GDM1 (cell line): Measurements from ENCODE around the gene USP49.

Experiments
- DNase-seq: peaks from one replicate; lab custom pipeline; 2025; lab: John Stamatoyannopoulos, UW

USP49 gene

DNA sequence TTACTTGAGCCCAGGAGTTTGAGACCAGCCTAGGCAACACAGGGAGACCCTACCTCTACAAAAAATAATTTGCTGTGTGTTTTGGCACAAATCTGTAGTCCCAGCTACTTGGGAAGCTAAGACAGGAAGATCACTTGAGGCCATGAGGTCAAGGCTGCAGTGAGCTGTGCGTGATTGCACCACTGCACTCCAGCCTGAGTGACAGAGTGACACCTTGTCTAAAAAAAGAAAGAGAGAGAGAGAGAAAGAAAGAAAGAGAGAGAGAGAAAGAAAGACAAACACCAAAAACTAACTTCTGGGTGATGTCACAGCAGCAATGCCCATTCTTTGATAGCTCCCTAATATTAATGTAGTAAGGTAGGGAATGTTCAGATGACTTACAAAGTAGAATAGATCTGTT, 20.4 kb downstream of the USP49 start:
- DNase-seq = no peak

DNA sequence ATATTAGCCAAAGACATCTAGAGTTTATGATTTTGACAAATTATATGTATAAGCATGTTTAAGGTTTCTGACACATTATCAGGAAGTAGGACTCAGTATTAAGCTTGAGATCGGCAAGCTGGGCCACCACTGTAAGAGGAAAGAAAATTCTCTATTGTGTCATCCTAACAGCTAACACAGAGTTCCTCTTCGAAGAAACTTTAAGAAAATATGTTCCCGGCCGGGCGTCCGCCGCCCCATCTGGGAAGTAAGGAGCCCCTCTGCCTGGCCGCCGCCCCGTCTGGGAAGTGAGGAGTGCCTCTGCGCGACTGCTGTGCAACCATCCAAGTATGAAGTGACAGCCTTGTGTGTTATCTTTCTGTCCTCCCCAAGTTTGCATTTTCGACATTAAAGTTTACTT, 23.0 kb downstream of the USP49 start:
- no peak for DNase-seq

DNA sequence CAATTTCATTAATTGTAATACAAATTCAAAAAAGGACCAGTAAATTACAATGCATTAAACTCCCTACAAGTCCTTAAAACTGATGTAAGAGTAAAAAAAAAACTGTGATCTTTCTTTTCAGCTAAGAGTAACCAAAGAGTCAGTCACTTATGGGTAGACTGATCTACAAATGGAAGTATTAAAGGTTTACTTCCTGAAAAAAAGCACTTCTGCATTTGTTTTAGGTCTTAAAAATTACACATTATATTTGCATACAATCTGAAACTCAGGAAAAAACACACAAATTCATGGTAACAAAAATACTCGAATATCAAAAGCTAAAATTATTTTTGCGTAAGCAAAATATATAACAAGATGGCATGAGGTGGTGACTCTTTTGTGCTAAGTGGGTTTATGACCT, 23.5 kb downstream of the USP49 start:
- DNase-seq = no peak

DNA sequence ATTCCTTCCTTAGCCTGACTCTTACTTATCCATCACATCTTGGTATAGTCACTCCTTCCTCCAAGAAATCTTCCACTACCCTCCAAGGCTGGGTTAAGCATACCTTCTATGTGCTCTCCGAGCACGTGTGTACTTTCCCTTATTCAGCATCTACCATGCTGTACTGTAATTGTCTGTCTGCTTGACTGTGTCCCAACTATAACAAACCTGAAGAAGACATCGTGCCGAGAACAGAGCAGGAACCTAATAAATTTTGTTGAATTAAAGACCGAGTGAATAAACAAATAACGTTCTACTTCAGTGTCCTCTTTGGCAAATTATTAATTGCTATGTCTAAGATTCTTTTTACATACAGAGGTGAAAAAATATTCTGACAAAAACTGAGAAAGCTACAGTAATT, 35.8 kb downstream of the USP49 start:
- DNase-seq = no peak

DNA sequence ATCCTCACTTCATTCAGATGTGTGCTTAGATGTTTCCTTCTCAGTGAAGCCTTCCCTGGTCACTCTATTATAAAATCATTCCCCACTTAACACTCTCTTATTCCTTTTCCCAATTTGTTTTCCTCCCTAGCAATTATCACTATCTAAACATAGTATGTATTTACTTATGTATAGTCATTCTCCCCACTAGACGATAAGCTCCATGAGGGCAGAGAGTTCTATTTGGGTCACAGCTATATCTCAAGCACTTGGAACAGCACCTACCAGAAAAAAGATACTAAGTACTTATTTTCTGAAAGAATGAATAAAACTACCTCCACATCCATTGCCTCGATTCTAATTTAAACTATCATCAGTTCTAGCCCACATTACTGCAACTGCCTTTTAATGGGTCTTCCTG, 36.5 kb downstream of the USP49 start:
- no peak for DNase-seq

DNA sequence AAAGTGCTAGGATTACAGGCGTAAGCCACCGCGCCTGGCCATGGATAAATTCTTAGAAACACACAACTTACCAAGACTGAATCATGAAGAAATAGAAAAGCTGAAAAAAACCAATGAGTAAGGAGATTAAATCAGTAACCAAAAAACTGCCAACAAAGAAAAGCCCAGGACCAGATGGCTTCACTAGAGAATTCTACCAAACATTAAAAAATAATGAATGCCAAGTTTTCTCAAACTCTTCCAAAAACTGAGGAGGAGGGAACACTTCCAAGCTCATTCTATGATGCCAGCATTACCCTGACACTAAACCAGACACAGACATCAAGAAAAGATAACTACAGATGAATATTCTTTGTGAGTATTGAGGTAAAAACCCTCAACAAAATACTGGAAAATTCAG, 44.3 kb downstream of the USP49 start:
- no peak for DNase-seq

DNA sequence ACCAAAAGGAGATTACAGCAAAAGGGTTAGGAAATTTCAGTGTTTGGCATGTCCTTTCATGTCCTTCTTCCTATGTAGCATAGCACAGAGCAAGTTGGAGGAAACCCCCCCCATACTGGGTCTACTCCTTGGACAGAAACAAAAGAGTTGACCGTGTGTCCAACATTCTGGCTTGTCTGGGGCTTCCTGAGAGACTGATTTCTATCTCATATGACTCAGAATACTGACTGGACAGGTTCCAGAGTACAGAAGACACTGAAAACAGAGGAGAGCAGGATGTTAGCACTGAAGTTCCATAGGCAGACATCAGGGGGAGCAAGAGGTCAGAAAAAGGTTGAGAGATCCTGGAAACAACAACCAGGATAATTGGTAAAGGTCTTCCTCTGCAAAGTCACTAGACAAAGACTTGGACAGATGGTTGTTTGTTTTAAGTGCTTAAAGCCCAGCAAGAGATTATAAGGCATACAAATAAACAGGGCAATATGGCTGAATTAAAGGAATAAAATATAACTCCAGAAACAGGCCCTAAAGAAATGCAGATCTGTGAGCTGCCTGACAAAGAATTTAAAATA, 48.4 kb downstream of the USP49 start:
- peak; percentile 60 for DNase-seq

DNA sequence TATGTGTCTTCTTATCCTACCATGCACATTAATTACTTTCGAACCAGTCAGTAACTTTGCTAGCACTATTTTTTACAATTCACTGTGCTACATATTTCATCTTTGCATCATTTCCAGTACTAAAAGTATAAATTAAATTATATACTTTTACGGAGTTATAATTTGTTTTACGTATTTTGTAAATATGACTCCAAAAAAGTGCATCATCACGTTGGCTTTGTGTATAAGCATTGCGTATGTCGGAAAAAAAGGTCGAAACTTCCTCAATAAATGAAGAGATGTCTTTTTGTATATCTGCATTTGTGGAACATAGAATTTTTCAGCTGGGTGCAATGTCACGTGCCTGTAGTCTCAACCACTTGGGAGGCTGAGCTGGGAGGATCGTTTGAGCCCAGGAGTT, 52.0 kb downstream of the USP49 start:
- DNase-seq = no peak

DNA sequence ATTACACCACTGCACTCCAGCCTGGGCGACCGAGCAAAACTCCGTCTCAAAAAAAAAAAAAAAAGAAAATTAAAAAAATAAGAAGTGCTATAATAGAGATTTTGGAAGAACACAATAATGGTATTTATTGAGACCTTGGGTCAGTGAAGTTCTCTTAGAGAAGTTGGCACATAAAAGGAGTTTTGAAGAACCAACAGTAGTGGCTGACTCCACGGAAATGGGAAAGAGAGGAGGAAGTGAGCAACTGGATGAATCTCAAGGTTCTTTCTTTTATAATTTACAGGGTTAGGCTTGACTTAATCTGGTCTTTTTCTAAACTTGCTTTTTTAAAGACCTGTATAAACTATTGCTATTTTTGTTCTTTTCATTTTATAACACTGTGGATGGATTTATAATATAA, 54.8 kb downstream of the USP49 start:
- no peak for DNase-seq

DNA sequence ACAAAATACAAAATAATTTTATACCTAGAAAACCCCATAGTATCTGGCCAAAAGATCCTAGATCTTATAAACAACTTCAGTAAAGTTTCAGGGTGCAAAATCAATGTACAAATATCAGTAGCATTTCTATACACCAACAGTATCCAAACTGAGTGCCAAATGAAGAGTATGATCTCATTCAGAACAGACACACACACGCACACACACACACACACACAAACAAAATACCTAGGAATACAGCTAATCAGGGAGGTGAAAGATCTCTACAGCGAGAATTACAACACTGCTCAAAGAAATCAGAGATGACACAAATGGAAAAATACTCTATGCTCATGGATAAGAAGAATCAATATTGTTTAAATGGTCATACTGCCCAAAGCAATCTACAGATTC, 58.5 kb downstream of the USP49 start:
- DNase-seq = no peak

DNA sequence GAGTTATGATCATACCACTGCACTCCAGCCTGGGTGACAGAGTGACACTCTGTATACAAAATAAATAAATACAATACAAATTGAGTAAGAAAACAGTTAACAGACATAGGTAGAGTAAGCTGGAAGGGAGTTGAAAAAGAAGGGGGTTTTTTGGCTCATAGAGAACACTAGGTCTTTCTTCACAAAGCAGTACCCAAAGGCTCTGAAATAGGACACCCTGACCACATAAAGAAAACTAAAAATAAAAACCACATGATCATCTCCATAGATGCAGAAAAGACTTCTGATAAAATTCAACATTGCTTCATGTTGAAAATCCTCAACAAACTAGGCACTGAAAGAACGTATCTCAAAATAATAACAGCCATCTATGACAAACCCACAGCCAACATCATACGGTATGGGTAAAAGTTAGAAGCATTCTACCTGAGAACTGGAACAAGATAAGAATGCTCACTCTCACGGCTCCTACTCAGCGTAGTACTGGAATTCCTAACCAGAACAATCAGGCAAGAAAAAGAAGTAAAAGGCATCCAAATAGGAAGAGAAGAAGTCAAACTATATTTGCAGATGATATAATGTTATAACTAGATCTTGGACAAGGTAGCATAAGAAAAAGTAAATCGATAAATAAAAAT, 59.0 kb downstream of the USP49 start:
- DNase-seq = no peak

DNA sequence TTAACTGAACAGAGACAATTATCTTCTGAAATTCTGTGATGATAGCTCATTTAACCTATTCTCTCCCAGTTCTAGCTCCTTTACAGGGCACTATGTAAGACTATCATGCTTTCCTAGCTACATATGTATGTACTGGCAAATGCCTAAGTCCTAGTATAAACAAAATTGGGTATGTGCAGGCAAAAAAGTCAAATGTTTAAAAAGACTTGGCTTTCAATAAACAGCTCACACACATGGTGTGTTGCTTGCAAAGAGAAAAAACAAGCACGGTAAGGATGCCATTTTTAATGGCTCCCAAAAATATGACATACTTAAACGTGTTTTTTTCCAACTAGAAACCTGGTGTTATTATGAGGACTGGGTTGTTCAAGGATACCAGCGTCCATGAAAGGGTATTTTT, 62.9 kb downstream of the USP49 start:
- no peak for DNase-seq

DNA sequence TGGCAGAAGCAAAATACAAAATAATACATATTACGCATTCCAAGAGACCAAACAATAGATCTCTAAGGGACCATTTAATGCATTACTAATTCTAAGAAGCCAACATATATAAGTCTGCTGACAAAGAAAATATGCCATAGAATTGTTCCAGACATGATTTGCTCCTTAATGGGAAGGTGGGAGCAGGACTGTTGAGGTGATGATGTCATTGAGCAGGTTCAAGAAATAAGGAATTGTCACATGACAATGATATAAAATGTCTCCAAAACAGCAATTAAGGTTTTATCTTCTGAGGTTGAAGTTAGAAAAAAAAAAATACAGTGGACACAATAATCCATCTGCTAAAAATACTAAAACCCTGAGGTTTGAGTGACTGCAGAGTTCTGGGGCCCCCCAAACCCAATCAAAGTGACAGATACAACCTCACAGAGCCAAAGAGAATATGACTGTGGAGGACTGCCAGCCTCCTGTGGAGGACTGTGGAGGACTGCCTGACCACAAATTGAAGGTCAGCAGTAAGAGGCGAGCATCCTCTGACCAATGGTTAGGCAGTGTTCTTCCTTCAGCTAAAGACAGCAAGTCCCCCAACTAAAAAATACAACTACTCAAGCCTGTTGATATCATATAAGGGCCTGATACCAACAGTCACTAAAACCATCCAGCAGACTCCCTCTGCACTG, 68.7 kb downstream of the USP49 start:
- no peak for DNase-seq

DNA sequence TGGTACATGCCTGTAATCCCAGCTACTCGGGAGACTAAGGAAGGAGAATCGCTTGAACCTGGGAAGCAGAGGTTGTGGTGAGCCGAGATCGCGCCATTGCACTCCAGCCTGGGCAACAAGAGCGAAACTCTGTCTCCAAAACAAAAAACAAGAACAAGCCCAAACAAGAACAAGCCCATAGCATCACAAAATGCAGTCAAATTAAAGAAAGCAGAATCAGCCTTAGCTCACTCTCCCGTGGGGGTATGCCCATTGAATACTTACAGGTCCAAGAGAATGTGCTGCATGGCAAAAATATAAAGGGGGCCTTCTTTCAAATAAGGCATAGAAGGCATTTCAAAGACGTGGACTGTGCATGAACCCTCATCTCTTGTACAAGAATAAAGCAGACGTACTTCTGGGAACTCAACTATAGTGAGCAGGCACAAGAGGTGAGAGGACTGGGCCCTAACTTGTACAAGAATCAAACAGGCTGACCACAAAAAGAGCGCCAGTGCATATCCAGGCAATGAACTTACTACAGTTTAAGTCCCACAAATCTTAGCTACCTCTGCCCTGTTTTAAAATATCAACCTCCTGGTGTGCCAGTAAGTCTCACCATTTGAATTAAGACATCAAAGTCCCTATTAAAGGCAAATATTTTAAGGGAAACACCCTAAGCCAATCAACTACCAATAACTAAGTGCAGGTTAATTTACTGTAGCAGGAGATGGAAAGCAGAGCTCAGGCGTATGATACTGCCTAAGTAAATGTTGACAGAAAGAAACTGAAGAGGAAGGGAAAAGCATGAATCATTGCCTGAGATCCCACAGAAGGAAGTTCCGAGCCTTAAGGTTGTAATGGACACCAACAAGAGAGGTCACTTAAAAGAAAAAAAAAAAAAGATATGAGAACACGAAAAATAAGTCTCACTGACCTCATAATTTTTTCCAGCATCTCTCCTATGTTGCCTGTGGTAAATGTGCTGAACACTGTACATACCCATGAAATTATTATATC, 70.3 kb downstream of the USP49 start:
- DNase-seq = no peak

DNA sequence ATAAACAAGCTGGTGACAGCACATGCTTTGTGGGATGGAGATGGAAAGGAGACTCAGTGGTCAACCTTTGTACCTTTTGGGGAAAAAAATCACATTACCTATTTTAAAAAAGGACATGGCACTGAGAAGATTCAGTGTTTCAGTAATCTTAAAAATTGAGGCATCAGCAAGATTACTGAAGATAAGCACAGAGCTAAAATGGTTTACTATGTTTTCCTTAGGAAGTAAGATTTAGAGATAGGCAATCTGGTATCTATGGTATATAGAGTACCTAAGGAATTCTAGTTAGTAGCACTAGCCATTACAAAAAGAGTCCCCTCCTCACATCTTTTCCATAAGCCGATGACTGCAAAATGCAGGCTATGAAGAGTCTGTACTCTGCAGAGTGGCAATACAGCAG, 72.0 kb downstream of the USP49 start:
- no peak for DNase-seq

DNA sequence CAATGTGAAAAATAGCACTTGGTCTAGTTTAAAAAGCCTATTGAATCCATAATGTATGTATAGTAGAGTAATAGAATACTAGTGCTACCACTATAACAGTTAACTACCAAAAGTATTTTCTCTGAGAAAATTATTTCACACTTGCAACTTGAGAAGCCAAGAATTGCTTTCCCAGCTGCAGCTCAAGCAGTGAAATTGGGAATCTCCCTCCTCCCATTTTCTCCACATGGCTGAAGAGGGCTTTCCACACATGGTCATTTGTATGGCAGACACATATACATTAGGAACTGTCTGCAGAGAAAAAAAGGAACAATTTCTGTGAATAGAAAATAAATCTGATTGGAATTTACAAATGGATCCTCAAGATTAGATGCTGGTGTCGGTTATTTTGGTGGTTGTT, 73.2 kb downstream of the USP49 start:
- DNase-seq = no peak

DNA sequence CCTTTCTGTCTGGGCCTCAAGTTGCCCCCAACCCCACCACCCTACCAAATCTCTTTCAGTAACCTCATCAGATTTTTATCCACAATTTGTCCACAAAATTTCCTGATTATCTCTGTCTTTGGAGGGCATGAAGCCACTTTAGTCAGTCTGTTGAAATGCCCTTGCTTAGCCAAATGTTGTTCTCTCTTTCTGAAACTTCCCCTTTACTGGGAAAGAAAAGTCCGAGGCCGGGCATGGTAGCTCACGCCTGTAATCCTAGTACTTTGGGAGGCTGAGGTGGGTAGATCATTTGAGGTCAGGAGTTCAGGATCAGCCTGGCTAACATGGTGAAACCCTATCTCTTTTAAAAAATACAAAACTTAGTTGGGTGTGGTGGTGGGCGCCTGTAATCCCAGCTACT, 73.9 kb downstream of the USP49 start:
- DNase-seq = no peak

DNA sequence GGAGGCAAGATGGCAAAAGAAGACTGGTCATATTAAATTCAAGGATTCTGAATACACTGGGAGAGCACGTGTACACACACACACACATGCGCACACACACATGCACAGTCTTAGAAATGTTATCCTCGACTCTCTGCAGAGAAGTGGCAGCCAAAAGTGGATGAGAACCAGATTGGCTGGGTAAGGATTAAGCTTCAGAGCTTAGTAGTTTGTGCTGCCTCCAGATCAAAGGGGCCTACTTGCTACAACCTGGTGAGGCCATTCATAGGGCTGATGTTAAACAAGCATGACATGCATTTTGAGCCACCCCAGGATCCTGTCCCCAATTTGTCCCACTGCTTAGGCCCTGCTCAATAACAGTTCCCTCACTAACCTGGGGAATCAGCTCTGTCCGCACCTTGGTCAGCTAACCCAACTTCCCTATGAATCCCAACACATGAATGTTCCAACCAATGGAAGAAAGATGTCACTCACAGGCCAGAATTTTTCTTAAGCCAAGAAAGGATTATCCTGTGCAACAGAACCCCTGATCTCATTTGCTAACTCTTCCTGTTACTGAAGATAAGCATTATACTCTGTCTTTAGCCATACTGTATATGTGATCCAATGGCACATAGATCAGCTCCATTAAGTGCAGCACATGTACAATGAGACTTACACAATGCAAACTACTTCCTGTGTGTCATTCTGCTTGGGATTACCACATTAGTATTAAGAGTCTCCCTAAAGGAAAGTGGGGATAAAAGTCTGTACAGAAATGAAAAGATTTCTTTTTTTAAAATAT, 76.7 kb downstream of the USP49 start:
- no peak for DNase-seq

DNA sequence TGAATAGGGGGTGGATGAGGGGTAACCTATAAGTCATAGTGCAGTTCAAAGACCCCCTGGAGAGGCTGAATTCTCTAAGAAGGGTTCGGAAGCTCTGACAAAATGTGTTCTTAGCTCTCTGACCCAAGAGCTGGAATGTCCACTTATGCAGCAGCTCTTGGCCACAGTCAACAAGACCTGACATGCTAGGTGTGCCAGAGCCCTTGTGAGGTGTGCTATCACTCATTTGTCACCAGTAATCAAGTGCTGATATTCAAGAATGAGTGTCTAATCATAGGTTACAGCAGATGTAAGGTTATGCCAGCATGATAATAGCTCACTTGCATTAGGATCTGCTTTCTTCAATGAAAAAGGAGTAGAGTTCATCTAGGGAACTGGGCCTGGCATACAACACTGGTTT, 79.6 kb downstream of the USP49 start:
- no peak for DNase-seq

DNA sequence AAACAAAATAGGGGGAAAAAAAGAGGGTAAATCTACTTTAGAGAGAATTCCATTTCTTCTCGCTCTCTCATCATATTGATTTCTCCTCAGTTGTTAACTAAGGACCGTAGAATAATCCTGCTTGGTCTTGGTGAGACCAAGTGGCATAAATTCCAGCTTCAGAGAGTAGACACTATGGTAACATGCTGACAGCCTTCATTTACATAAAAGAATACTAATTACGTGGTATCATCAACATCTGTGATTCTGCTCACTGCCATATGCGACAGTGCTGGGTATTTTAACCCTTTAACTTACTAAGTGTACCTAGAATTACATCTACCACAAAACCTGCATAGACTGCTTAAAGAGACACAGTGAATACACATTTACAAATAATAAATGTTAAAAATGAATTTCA, 80.5 kb downstream of the USP49 start:
- no peak for DNase-seq

DNA sequence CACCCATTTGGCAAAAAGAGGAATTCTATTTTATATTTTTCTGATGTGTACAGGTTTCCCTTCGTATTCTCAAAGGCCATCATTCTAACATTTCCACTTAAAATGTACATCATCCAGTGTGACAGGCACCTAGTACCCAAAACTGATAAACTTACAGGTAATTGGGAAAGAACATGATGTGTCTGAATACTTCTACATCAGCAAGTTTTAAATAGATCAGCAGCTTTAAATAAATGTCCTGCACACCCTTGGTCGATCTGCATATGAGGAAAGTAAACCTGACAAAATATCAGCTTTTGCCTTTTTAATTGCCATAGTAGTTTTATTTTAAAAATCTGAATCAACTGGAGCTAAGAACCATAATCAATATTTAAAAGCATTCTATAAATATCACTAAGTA, 81.2 kb downstream of the USP49 start:
- DNase-seq = no peak

DNA sequence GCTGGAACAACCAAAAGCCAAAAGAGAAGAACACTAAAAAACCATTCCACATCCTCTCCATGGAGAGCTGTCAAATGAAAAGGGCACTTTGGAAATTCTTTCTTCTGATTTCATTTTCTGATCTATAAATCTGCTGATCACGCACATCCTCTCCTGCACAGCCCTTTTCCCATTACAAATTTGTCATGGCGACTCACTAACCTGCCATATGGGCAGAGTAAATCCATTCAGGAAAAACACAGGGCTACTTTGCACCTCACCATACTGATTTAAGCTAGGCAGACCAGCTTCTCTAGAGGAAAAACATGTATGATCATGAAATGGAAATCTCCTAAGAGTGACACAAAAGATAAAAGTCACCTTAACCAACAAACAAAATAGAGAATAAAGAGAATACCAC, 81.7 kb downstream of the USP49 start:
- DNase-seq = no peak
